Measurements from ENCODE around the gene ASB10. TPM values are rescaled to one million over a fixed set of nuclear protein-coding genes. Genes with fewer than 3 reads are reported as not detected.

The ASB10 gene
- total and polyA plus RNA-seq, 7 donors, result not detected

- H3K4me3 ChIP-seq, result no peak overlapping the region
- peaks cover 0 to 23% (median 7%) of the 10 kb centered on the region in 3 donors for H3K27me3 ChIP-seq
- no peaks in the 10 kb centered on the region for H3K36me3 ChIP-seq
- no peak overlapping the region for H3K27ac ChIP-seq
- no peak for DNase-seq
- intact Hi-C loops (cut with DNase I), result no loop called here
- H3K4me1 ChIP-seq, result peaks cover 0 to 11% (median 9%) of the 10 kb centered on the region in 4 donors
- 65 to 66% methylated on average over 30 of the region's 30 CpGs for WGBS, 2 donors
- H3K9me3 ChIP-seq, result no peaks in the 10 kb centered on the region
- no peak for TF ChIP-seq EP300 (IDR thresholded peaks at IDR 0.05)
- no peak for TF ChIP-seq POLR2AphosphoS5 (IDR thresholded peaks at IDR 0.05)
- TF ChIP-seq POLR2A (IDR thresholded peaks at IDR 0.05), result no peak
- TF ChIP-seq CTCF (IDR thresholded peaks at IDR 0.05), result no peak
Measured at GRCh38 chr7:151198945-151199848, 12.1 kb upstream of the ASB10 start.

- peaks cover 0 to 11% (median 9%) of the 10 kb centered on the region in 4 donors for H3K4me1 ChIP-seq
- TF ChIP-seq EP300 (IDR thresholded peaks at IDR 0.05) (no peak), POLR2A (IDR thresholded peaks at IDR 0.05) (no peak), POLR2AphosphoS5 (IDR thresholded peaks at IDR 0.05) (no peak)
- no peak for DNase-seq
- peaks cover 0 to 11% (median 7%) of the 10 kb centered on the region in 3 donors for H3K27me3 ChIP-seq
- no peak overlapping the region for H3K4me3 ChIP-seq
- H3K9me3 ChIP-seq, result no peaks in the 10 kb centered on the region
- H3K27ac ChIP-seq, result no peak overlapping the region
- intact Hi-C loops (cut with DNase I), result no loop called here
- H3K36me3 ChIP-seq, result no peaks in the 10 kb centered on the region
Measured at GRCh38 chr7:151197932-151198331, 10.9 kb upstream of the ASB10 start.

GRCh38 chr7:151195616-151196450 lies 8.8 kb upstream of the ASB10 start:
- Histone ChIP-seq H3K9me3 (no peaks in the 10 kb centered on the region), H3K4me1 (peaks cover 0 to 11% (median 9%) of the 10 kb centered on the region in 4 donors), H3K27ac (no peak overlapping the region), H3K27me3 (peaks cover 0 to 10% (median 7%) of the 10 kb centered on the region in 3 donors), H3K4me3 (no peak overlapping the region), H3K36me3 (no peaks in the 10 kb centered on the region)
- 42 to 54% methylated on average over 19 of the region's 19 CpGs for WGBS, 2 donors
- DNase-seq, result no peak
- no peak for TF ChIP-seq EP300 (IDR thresholded peaks at IDR 0.05)
- no peak for TF ChIP-seq CTCF (IDR thresholded peaks at IDR 0.05)
- no peak for TF ChIP-seq POLR2AphosphoS5 (IDR thresholded peaks at IDR 0.05)
- no peak for TF ChIP-seq POLR2A (IDR thresholded peaks at IDR 0.05)
- intact Hi-C loops (cut with DNase I), result no loop called here

GRCh38 chr7:151194188-151194587 lies 7.1 kb upstream of the ASB10 start:
- no peak for TF ChIP-seq EP300 (IDR thresholded peaks at IDR 0.05)
- no peak for TF ChIP-seq CTCF (IDR thresholded peaks at IDR 0.05)
- DNase-seq, result no peak
- intact Hi-C loops (cut with DNase I), result no loop called here
- no peaks in the 10 kb centered on the region for H3K36me3 ChIP-seq
- no peak overlapping the region for H3K27ac ChIP-seq
- H3K4me3 ChIP-seq, result no peak overlapping the region
- no peaks in the 10 kb centered on the region for H3K9me3 ChIP-seq
- peaks cover 0 to 10% (median 7%) of the 10 kb centered on the region in 3 donors for H3K27me3 ChIP-seq
- 60 to 70% methylated on average over 7 of the region's 7 CpGs for WGBS, 2 donors
- H3K4me1 ChIP-seq, result peaks cover 0 to 4% (median 2%) of the 10 kb centered on the region in 4 donors

Measured in sigmoid colon (tissue), 7 donors.